ENCODE results near the gene BRINP1.
A peak's percentile ranks its signal among the peaks of the same experiment; 100 is the strongest.

Gene BRINP1

DNA sequence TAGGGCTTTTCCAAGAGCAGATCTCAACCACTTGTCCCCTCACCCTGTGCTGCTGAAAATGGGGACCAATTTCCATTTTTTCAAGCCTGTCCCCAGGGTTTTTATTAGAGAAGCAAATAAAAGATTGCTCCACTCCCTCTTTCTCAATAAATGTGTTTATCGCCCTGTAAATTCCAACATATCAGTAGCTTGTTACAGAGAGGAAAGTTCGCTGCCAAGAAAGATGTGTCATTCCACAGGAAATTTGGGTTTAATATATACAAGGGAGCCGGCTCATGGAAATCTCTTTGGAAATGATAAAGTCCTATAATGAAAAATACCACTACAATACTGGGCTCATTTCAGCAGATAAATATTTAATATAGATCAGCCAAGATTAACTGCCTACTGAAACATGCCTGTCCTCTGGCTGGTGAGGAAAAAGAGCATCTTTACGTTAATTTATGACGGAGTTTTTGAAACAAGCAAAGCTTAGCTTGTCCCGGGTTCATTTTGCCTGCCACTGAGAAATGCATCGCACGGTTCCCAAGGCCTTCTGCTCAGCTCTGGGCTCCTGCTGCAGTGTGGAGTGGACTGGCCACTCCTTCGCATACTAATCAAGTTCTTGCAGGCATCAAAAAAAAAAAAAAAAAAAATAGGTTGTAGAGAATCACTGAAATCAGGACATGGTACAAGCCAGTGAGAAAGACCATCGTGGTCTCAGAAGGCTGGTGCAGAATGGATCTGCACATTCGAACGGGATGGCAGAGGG lies 84.5 kb downstream of the BRINP1 start:
- in situ Hi-C loops (cut with HindIII; ENCODE audit: low pct_ligation_motif_present, low pct_unique_long_range_greater_than_20kb, low sequenced_read_pairs): no loop called here
- peak; percentile 23 for DNase-seq

DNA sequence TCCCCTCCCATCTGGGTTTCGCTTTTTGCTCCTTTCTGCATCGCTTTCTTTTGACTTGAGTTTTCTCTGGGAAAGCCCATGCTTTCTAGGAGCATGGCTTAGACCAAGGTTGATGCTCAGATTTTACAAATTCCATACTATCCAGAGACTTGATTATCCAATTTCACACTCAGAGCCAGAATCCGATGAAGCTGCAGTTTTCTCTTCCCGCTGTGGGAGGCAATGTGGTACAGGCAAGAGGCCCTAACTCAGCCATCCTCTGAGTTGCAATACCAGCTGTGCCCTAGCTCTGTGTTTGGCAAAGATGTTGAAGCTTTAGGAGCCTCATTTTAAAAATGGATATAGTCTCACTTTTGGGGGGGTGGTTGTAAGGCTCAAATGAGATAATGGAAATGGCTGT lies 85.1 kb downstream of the BRINP1 start:
- peak; percentile 70 for DNase-seq
- in situ Hi-C loops (cut with HindIII; ENCODE audit: low pct_ligation_motif_present, low pct_unique_long_range_greater_than_20kb, low sequenced_read_pairs): no loop called here

DNA sequence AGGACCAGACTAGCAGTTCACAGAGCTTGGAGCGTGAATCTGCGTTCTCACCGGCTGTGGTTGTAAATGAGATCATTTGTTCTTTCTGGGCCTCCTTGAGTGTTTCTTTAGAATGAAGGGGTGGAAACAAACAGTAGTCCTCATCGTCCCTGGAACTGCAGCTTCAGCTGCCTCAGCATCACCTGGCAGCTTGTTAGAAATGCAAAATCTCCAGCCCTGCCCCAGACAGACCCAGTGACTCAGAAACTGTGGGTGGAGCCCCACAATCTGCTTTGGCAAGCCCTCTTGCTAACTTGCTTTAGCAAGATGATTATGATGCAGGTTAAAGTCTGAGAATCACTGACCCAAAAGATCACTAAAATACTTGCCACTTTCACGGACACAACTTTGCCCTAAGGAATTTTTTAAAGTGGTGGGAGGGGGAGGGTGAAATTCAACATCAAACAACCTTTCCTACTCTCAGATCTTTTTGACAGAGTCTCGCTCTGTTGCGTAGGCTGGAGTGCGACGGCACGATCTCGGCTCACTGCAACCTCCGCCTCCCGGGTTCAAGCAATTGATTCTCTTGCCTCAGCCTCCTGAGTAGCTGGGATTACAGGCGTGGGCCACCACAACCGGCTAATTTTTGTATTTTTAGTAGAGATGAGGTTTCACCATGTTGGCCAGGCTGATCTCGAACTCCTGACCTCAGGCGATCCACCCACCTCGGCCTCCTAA lies 86.0 kb downstream of the BRINP1 start:
- in situ Hi-C loops (cut with HindIII; ENCODE audit: low pct_ligation_motif_present, low pct_unique_long_range_greater_than_20kb, low sequenced_read_pairs): no loop called here
- peak; percentile 68 for DNase-seq

DNA sequence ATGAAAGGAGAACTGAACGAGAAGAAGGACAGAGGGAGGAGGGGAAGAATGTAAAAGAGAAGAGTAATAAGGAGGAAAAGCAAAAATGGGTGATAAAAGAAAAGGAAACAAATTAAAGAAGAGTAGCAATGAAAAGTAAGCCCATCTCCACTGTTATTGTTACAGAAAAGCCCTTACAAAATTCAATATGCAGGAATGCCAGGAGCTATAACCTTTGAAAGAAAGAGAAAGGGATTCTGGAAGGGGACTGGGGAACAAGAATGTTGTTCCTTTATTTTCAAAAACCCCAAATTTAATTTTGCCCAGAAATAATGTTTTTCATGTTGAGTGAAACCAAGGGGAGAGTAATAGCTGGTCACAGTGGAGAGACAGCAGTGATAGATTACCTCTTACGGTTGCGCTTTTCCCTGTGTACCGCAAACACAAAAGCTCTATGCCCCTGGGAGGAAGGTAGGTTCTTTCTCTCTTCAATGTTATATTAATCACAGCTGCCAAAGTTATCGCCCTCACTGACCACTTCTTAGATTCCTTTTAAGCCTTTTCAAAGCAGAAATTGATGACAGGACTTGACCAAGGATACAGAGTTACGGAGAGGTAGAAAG lies 86.7 kb downstream of the BRINP1 start:
- no peak for DNase-seq
- in situ Hi-C loops (cut with HindIII; ENCODE audit: low pct_ligation_motif_present, low pct_unique_long_range_greater_than_20kb, low sequenced_read_pairs): no loop called here

DNA sequence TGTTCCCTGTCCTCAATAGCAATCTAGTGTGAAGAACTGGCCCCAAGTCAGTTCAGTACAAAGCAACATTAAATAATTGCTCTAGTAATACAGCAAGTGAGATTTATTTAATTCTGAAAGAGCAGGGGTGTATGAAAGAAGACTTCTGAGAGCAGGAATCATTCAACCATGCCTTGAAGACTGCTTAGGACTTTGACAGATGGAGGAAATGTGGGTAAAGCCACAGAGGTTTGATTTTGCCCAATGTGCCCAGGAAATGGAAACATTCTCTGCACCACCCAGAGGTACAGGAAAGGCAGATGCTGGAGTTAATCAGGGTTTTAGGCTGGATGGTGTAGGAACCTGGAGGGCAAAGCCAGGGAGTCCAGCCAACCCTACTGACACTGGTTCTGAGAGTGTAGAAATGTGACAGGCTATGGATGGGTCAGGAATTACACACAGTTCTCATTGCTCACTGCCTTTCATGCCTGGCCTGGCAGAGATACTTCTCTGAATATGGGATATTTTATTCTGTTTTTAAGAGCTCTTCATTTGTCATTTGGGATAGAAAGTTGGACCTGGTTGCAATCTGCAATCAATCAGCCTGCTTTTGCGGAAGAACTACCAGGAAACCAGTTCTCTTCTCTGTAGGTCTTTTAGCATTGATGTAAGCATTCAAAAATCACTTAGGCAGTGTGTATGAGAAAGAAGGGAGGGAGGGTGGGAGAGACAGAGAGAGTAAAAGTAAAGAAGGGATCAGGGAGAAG lies 88.3 kb downstream of the BRINP1 start:
- in situ Hi-C loops (cut with HindIII; ENCODE audit: low pct_ligation_motif_present, low pct_unique_long_range_greater_than_20kb, low sequenced_read_pairs): no loop called here
- no peak for DNase-seq

DNA sequence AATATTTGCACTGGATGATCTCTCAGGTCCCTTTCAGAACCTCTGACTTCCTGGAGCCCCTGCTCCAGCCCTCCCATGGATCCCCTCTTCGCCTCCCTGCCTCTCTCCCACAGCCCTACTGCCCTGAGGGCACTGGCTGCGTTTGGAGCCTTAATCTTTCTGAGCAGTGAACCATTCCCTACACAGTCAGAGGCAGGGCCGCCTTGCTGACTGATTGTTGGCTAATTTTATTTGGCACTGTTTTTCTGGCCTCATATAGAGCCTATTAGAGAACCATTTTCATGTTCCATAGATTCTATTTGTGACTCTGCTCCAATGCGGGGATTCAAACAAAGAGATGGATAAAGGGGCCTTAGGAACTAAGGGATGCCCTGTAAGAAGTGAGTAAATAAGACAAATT lies 91.1 kb downstream of the BRINP1 start:
- in situ Hi-C loops (cut with HindIII; ENCODE audit: low pct_ligation_motif_present, low pct_unique_long_range_greater_than_20kb, low sequenced_read_pairs): no loop called here

DNA sequence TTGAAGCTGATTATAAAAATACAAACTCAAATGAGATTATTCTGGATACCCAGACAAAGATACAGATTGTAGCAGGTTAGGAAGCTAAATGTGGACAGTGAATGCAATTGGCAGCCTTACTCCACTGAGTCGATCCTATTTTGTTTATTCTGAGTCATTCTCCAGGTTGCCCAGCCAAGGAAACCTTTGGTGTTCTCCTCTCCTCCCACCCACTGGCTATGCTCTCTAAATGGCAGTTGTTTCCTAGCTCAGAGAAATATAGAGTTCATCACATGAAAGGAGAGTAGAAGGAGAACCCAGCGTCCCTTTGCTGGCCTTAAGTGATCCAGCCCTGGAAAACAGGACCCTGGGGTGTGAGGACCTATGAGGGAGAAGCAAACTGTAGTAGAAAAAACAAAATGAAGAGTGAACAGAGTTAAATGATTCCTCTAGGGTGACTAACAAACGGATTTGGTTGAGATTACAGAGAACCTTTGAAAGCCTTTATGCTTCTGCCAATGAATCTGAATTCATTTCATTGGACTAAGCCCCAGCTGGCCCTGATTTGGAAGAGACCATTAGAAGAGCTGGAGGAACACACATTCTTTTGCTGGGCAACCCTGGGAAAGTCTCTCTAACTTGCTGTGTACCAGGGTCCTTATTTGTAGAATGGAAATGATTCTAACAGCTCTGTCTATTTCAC lies 95.1 kb downstream of the BRINP1 start:
- in situ Hi-C loops (cut with HindIII; ENCODE audit: low pct_ligation_motif_present, low pct_unique_long_range_greater_than_20kb, low sequenced_read_pairs): no loop called here
- DNase-seq: peak; percentile 19

More for the DNA sequence above, 91.1 kb downstream of the BRINP1 start:
- no peak for DNase-seq

DNA sequence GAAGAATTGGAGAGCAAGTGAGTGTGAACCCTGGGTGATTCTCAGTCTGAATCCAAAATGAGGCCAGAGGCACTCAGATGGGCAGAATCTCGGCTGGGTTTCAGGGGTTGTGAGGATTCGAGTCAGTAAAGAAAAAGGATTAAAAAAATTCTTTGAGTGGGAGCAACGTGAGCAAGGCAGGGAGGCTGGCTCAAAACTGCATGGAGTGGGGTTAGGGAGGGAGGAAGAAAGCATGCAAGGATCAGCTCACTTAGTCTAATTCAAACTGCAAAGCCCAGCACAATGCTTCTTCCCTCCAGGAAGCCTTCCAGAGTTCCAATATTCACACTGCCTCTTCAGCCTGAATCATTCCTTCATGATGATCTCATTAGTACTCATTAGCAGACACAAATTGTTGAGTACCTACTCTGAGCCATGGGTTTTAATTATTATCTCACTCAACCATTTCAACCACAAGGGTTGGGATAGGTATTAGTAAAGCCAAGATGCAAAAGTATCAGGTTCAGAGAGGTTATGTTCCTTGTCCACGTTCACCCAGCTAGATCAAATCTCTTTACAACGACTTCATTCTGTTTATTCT lies 95.8 kb downstream of the BRINP1 start:
- in situ Hi-C loops (cut with HindIII; ENCODE audit: low pct_ligation_motif_present, low pct_unique_long_range_greater_than_20kb, low sequenced_read_pairs): no loop called here
- no peak for DNase-seq

DNA sequence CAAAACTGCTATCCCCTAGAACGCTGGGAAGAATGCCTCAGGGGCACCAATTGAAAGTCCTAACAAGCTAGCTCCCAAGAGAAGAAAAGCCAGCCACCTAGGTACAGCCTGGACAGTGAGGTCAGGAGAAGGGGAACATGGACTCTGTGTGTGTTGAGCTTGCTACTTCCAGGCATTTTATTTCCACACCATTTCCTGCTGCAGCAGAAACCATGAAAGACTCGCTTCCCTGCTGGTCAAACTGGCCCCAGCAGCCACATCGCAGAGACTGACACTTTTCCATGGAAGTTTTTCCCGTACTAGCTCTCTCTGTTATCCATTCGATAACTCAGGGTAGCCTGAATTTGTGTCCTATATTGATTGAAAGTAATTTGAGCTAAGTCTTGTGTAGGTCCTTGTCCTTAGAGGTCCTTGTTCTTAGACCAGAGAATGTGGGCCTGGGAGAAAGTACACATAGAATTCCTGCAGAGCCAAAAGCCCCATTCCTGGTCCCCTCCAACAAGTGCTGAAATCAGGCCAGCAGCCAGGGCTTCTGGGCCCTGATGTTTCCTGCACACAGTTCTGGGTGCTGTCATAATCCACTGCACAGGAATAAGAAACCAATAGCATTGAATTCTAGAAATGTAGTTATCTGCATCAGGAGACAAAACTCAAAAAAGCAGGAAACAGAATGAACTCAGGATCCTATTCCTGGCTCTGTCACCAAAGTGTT lies 96.6 kb downstream of the BRINP1 start:
- in situ Hi-C loops (cut with HindIII; ENCODE audit: low pct_ligation_motif_present, low pct_unique_long_range_greater_than_20kb, low sequenced_read_pairs): no loop called here
- DNase-seq: peak; percentile 12

DNA sequence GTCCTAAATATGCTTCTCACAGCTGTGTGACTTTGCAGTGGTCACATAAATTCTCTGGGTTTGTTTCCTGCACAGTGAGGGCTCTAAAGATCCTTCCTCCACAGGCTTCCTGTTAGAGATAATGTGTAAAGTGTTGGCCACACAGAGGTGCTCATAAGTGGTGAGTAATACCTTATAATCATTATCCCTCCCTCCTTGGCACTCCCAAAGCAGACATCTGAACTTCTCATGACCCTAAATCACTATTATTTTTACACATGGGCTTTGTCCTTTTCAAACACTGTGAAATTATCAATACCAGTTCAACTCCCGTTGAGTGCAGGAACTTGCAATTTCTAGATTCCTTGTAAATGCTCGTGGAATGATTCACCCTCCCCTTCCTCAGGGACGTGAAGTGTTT lies 100.2 kb downstream of the BRINP1 start:
- in situ Hi-C loops (cut with HindIII; ENCODE audit: low pct_ligation_motif_present, low pct_unique_long_range_greater_than_20kb, low sequenced_read_pairs): no loop called here
- DNase-seq: peak; percentile 35

DNA sequence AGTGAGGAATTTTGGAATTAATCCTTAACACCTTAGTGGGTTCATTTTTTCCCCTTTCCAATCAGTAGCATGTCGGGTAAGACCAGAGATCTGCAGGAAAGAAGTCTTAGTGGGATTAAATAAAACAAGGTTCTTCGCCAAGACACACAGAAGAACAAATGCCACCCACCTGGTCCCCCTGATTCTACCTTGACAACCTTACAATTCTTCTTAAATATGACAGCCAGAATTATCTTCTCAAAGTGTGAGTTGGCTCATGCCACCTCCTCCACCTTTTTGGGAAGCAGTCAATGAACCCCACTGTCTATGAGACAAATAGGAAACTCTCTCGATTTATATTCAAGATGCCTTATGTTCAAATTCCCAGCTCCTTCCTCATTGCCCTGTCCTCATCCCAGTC lies 105.1 kb downstream of the BRINP1 start:
- in situ Hi-C loops (cut with HindIII; ENCODE audit: low pct_ligation_motif_present, low pct_unique_long_range_greater_than_20kb, low sequenced_read_pairs): no loop called here
- DNase-seq: no peak

DNA sequence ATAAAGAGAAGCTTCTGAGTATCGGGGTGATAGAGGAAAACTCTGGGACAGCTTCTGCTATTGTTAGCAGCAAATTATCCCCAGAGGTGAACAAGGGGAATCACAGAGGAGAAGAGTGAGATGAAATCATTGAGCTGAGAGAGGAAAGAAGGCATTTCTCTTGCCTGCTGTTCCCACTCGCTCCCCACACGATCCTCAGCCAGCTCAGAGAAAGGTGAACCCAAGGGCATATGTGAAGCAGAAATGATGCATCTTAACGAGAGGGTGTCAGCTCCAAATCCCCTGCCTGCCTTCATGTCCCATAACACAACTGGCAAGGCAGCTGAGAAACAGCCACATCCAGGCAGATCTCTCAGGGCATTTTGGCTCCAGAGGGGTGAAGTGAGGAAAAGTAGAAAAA lies 111.6 kb downstream of the BRINP1 start:
- in situ Hi-C loops (cut with HindIII; ENCODE audit: low pct_ligation_motif_present, low pct_unique_long_range_greater_than_20kb, low sequenced_read_pairs): no loop called here
- DNase-seq: no peak

DNA sequence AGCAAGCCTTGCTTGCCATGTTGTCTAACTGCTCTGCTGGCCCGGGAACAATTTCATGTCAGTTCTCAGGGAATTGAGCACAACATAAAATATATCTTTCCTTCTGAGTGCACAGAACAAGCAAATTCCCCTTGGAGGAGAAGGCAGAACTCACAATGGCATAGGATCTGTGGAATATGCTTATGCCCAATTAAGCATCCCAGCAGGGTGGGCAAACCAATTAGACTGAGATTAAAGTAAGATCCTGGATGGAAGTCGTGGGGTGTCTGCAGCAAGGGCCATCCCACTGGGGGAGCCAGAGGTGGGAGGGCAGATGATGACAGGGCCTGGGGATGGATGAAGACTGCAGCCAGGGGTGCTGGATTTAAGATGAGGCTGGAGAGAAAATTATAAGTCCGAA lies 114.1 kb downstream of the BRINP1 start:
- DNase-seq: no peak
- in situ Hi-C loops (cut with HindIII; ENCODE audit: low pct_ligation_motif_present, low pct_unique_long_range_greater_than_20kb, low sequenced_read_pairs): no loop called here

DNA sequence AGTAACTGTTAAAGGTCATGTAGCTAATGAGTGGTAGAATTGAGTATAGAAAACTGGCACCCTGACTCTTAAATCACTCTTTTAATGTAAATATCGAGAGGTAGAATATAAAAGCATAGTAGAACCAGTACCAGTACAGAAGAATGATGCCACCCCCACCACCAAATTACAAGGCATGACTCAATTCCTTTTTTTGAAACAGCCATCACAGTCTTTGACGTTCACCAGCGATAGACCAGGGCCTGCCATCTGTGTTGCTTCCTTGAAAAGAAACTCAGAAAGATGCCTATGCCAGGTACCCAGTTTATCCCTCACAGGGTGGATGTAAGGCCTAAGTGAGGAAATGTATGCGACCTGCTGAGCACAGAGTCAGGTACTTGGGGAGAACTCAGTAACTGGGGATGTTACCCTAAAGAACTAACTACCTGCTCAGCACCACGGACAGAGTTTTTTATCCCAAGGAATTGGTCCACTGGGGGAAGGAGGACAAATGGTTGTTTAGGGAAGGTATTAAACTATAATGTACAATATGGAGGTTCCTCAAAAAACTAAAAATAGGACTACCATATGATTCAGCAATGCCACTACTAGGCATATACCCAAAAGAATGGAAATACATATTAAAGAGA lies 116.5 kb downstream of the BRINP1 start:
- in situ Hi-C loops (cut with HindIII; ENCODE audit: low pct_ligation_motif_present, low pct_unique_long_range_greater_than_20kb, low sequenced_read_pairs): no loop called here

DNA sequence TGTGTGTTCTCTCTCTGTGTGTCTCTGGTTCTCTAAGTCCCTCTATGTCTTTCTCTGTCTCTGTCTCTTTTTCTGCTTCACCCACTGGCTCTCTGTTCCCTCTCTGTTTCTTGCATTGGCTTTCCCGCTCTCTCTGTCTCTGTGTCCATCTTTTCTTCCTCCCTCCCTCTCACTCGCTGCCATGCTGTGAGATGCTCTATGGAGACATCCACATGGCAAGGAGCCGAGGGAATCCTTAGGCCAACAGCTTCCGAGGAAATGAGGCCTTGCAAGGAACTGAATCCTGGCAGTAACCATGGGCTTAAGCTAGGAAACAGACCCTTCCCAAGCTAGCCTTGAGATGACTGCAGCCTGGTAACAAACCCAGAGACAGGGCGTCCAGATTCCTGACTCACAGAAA lies 117.3 kb downstream of the BRINP1 start:
- no peak for DNase-seq

More for the DNA sequence above, 116.5 kb downstream of the BRINP1 start:
- DNase-seq: peak; percentile 13

DNA sequence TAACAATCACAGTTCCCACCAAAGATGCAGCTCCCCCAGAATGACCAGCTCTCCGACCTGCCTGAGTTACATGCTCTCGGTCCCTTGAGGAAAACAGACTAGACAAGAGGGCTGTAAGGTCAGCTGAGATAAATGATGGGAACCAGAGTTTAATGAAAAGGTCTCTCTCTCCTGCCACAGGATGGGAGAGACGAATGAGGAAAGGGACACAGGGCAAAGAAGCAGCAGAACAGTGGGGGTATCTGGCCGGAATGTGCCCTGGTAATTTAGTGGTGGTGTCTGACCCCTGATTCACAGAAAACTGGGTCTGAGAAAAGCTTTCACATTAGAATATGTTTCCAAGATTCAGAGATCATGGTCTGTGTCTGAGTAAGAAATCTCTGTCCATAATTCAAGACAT lies 118.5 kb downstream of the BRINP1 start:
- in situ Hi-C loops (cut with HindIII; ENCODE audit: low pct_ligation_motif_present, low pct_unique_long_range_greater_than_20kb, low sequenced_read_pairs): no loop called here
- no peak for DNase-seq

More for the DNA sequence above, 117.3 kb downstream of the BRINP1 start:
- in situ Hi-C loops (cut with HindIII; ENCODE audit: low pct_ligation_motif_present, low pct_unique_long_range_greater_than_20kb, low sequenced_read_pairs): no loop called here

DNA sequence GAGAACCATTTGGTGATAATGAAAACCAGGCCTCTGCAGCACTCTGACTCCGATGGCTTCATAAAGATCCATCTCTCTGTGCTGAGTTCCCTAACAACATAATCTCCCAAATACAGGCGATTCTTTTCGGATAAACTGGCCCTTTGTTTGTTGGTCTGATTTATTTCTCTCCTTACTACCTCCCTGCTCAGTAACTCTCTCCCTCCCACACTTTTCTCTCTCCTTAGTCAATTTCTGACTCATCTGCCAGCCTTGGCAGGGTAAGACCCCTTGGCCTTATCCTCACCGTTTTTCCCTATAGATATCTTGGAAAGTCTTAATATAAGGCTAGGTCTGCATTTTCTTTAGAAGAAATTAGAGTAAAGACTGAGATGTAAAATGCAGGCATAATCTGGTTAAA lies 128.7 kb downstream of the BRINP1 start:
- in situ Hi-C loops (cut with HindIII; ENCODE audit: low pct_ligation_motif_present, low pct_unique_long_range_greater_than_20kb, low sequenced_read_pairs): no loop called here
- no peak for DNase-seq
